Loucy (cell line): ENCODE results near the gene CFAP300.

ENCODE experiments used
- H2AFZ ChIP-seq: fragments of 200-600 bp; sonication (generic); 2 replicates; pipeline ENCODE4 v1.6.0; 2016; ENCODE audit warnings: antibody characterized with exemption, mild to moderate bottlenecking, low read length, moderate library complexity
- H3F3A ChIP-seq: fragments of 200-600 bp; 2 replicates; pipeline ENCODE4 v1.6.0; 2016; ENCODE audit warnings: antibody characterized with exemption, low read depth, mild to moderate bottlenecking
- H3K27me3 ChIP-seq: fragments of 200-600 bp; sonication (generic); 2 replicates; pipeline ENCODE4 v1.6.1; 2014; ENCODE audit warnings: low read length, mild to moderate bottlenecking; ENCODE audit not compliant: insufficient read depth, poor library complexity, severe bottlenecking
- H3K36me3 ChIP-seq: fragments of 200-600 bp; sonication (generic); 2 replicates; pipeline ENCODE4 v1.6.1; 2016; ENCODE audit warnings: low read length; ENCODE audit not compliant: insufficient read depth
- H3K4me1 ChIP-seq: fragments of 200-600 bp; sonication (generic); 2 replicates; pipeline ENCODE4 v1.5.1; 2014; ENCODE audit warnings: low read length, mild to moderate bottlenecking; ENCODE audit not compliant: insufficient read depth, poor library complexity, severe bottlenecking
- H3K4me2 ChIP-seq: fragments of 200-600 bp; sonication (generic); 2 replicates; pipeline ENCODE4 v1.6.0; 2014; ENCODE audit warnings: antibody characterized with exemption, low read length, low read depth, mild to moderate bottlenecking; ENCODE audit not compliant: poor library complexity, severe bottlenecking
- H3K4me3 ChIP-seq: fragments of 200-600 bp; sonication (generic); 2 replicates; pipeline ENCODE4 v1.5.1; 2014; ENCODE audit warnings: low read length, mild to moderate bottlenecking, mixed read lengths; ENCODE audit not compliant: poor library complexity, severe bottlenecking
- H3K79me2 ChIP-seq: fragments of 200-600 bp; sonication (generic); 2 replicates; pipeline ENCODE4 v1.6.1; 2014; ENCODE audit warnings: low read length; ENCODE audit not compliant: insufficient read depth
- H3K9ac ChIP-seq: fragments of 200-600 bp; sonication (generic); 2 replicates; pipeline ENCODE4 v1.6.0; 2014; ENCODE audit warnings: mild to moderate bottlenecking, low read depth, low read length, moderate library complexity; ENCODE audit not compliant: poor library complexity, severe bottlenecking
- H3K9me2 ChIP-seq: fragments of 200-600 bp; sonication (generic); replicated peaks from 2 replicates; pipeline ENCODE4 v1.6.1; 2016; ENCODE audit warnings: low read depth, low read length, mixed read lengths
- H3K9me3 ChIP-seq: fragments of 200-600 bp; sonication (generic); 2 replicates; pipeline ENCODE4 v1.6.1; 2014; ENCODE audit warnings: mild to moderate bottlenecking, antibody characterized with exemption, low read length, low read depth; ENCODE audit not compliant: insufficient read depth
- H4K20me1 ChIP-seq: fragments of 200-600 bp; sonication (generic); 2 replicates; pipeline ENCODE4 v1.6.0; 2014; ENCODE audit warnings: antibody characterized with exemption, low read length, mild to moderate bottlenecking; ENCODE audit not compliant: insufficient read depth, poor library complexity, severe bottlenecking
- CTCF ChIP-seq: fragments of 200-600 bp; sonication (generic); conservative IDR thresholded peaks from 2 replicates; pipeline ENCODE4 v1.5.1; 2014; ENCODE audit warnings: mild to moderate bottlenecking, antibody characterized with exemption, low read length
- EZH2phosphoT487 ChIP-seq: fragments of 200-600 bp; IDR thresholded peaks from 2 replicates; pipeline ENCODE4 v1.6.1; 2018; ENCODE audit warnings: antibody characterized with exemption, mild to moderate bottlenecking, moderate library complexity, borderline replicate concordance

Gene CFAP300

GRCh38 chr11:102036757-102037156 is 10.5 kb upstream of the CFAP300 start:
- no peaks in the 10 kb centered on the region for H4K20me1 ChIP-seq
- H3K9me3 ChIP-seq, result no peaks in the 10 kb centered on the region
- H3K79me2 ChIP-seq, result no peaks in the 10 kb centered on the region
- H3K9me2 ChIP-seq, result no peaks in the 10 kb centered on the region
- no peaks in the 10 kb centered on the region for H3K36me3 ChIP-seq
- no peaks in the 10 kb centered on the region for H3F3A ChIP-seq
- H2AFZ ChIP-seq, result no peak overlapping the region
- TF ChIP-seq EZH2phosphoT487 (no peak), CTCF (no peak)
- H3K4me3 ChIP-seq, result no peak overlapping the region
- no peaks in the 10 kb centered on the region for H3K27me3 ChIP-seq
- no peak overlapping the region for H3K9ac ChIP-seq
- H3K4me2 ChIP-seq, result no peak overlapping the region
- H3K4me1 ChIP-seq, result no peaks in the 10 kb centered on the region

- Histone ChIP-seq H3K4me1 (no peaks in the 10 kb centered on the region), H3F3A (no peaks in the 10 kb centered on the region), H3K4me2 (no peak overlapping the region), H3K9ac (no peak overlapping the region), H3K9me3 (no peaks in the 10 kb centered on the region), H4K20me1 (no peaks in the 10 kb centered on the region), H3K36me3 (no peaks in the 10 kb centered on the region), H2AFZ (no peak overlapping the region), H3K9me2 (no peaks in the 10 kb centered on the region), H3K27me3 (no peaks in the 10 kb centered on the region), H3K4me3 (no peak overlapping the region), H3K79me2 (no peaks in the 10 kb centered on the region)
- no peak for TF ChIP-seq EZH2phosphoT487
- TF ChIP-seq CTCF, result no peak
Observed at GRCh38 chr11:102046841-102047240, 396 bp upstream of the CFAP300 start.

GRCh38 chr11:102050927-102051575 is 3.8 kb downstream of the CFAP300 start:
- H3K4me2 ChIP-seq, result no peak overlapping the region
- no peaks in the 10 kb centered on the region for H4K20me1 ChIP-seq
- no peaks in the 10 kb centered on the region for H3K27me3 ChIP-seq
- no peaks in the 10 kb centered on the region for H3K9me3 ChIP-seq
- H2AFZ ChIP-seq, result no peak overlapping the region
- no peaks in the 10 kb centered on the region for H3K9me2 ChIP-seq
- no peak for TF ChIP-seq EZH2phosphoT487
- no peak for TF ChIP-seq CTCF
- H3F3A ChIP-seq, result no peaks in the 10 kb centered on the region
- H3K4me1 ChIP-seq, result no peaks in the 10 kb centered on the region
- no peak overlapping the region for H3K4me3 ChIP-seq
- H3K79me2 ChIP-seq, result no peaks in the 10 kb centered on the region
- no peaks in the 10 kb centered on the region for H3K36me3 ChIP-seq
- no peak overlapping the region for H3K9ac ChIP-seq
